ENCODE data around the gene TP53RK. TPM values are rescaled to one million over a fixed set of nuclear protein-coding genes. Genes with fewer than 3 reads are reported as not detected.

Gene TP53RK
- total RNA-seq, 1 experiment from 2014 or later = 22.9 TPM

DNA sequence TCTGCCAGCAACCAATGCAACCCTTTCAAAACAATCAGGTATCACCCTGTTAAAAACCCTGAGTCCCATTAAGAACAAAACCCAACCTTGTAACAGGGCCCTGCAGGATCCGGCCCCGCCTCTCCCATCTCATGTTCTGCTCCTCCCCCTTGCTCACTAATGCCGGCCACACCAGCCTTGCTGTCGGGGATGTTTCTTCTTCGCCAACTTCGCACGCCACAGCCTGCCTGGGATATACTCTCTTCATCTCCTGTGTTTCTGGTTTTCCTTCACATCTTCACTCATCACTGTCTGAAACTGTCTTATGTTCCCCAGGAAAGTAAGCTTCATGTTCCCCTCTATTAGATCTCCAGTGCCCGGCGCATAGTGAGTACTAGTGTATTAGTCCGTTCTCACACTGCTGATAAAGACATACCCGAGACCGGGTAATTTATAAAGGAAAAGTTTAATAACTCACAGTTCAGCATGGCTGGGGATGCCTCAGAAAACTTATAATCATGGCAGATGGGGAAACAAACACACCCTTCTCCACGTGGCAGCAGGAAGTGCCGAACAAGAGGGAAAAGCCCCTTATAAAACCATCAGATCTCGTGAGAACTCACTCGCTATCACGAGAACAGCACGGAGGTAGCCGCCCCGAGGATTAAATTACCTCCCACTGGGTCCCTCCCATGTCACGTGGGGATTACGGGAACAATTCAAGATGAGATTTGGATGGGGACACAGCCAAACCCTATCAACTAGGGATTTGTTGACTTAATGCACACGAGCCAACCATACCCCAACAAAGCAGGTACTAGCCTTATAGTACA is 5.1 kb downstream of the TP53RK start:
- Histone ChIP-seq H3K27me3 (ENCODE audit: low read length) (no peaks in the 10 kb centered on the region), H3K4me1 (ENCODE audit: low read length) (peaks cover 31% of the 10 kb centered on the region), H3K9me3 (ENCODE audit: low read length) (no peaks in the 10 kb centered on the region), H4K20me1 (ENCODE audit: insufficient read depth, low read depth, low read length) (peaks cover 65% of the 10 kb centered on the region), H3K9me2 (replicated peaks; ENCODE audit: insufficient read depth, low read length) (no peaks in the 10 kb centered on the region), H2AFZ (ENCODE audit: low read length) (no peak overlapping the region), H3K4me3 (ENCODE audit: low read length) (no peak overlapping the region), H3K27ac (ENCODE audit: low read length) (no peak overlapping the region), H3K9ac (ENCODE audit: low read length) (no peak overlapping the region), H3K79me2 (ENCODE audit: low read length) (peaks cover 45% of the 10 kb centered on the region), H3K4me2 (ENCODE audit: low read depth, low read length, poor library complexity, severe bottlenecking) (no peak overlapping the region), H3K36me3 (ENCODE audit: insufficient read depth, low read length) (peaks cover 28% of the 10 kb centered on the region)
- no peak for DNase-seq

DNA sequence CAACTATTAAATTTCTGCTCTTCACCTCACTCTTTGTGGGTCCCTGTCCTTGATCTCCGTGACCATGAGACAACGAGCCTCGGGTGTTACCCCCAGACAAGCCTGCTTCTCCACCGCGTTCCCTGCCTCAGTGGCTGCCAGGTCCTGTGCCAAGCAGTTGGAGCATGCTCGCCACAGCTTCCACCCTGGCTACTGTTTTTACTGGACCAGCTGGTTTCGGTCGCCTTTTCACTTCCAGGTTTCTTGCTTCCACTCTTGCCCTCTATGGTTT is 5.6 kb downstream of the TP53RK start:
- H3K4me2 ChIP-seq (ENCODE audit: low read depth, low read length, poor library complexity, severe bottlenecking) = no peak overlapping the region
- DNase-seq = no peak
- H3K9me2 ChIP-seq (replicated peaks; ENCODE audit: insufficient read depth, low read length) = no peaks in the 10 kb centered on the region
- peaks cover 28% of the 10 kb centered on the region for H3K36me3 ChIP-seq (ENCODE audit: insufficient read depth, low read length)
- H2AFZ ChIP-seq (ENCODE audit: low read length) = no peak overlapping the region
- no peak overlapping the region for H3K27ac ChIP-seq (ENCODE audit: low read length)
- H3K4me1 ChIP-seq (ENCODE audit: low read length) = peaks cover 30% of the 10 kb centered on the region
- no peak overlapping the region for H3K4me3 ChIP-seq (ENCODE audit: low read length)
- H4K20me1 ChIP-seq (ENCODE audit: insufficient read depth, low read depth, low read length) = peaks cover 63% of the 10 kb centered on the region
- H3K9ac ChIP-seq (ENCODE audit: low read length) = no peak overlapping the region
- no peaks in the 10 kb centered on the region for H3K9me3 ChIP-seq (ENCODE audit: low read length)
- H3K79me2 ChIP-seq (ENCODE audit: low read length) = peaks cover 39% of the 10 kb centered on the region
- no peaks in the 10 kb centered on the region for H3K27me3 ChIP-seq (ENCODE audit: low read length)

DNA sequence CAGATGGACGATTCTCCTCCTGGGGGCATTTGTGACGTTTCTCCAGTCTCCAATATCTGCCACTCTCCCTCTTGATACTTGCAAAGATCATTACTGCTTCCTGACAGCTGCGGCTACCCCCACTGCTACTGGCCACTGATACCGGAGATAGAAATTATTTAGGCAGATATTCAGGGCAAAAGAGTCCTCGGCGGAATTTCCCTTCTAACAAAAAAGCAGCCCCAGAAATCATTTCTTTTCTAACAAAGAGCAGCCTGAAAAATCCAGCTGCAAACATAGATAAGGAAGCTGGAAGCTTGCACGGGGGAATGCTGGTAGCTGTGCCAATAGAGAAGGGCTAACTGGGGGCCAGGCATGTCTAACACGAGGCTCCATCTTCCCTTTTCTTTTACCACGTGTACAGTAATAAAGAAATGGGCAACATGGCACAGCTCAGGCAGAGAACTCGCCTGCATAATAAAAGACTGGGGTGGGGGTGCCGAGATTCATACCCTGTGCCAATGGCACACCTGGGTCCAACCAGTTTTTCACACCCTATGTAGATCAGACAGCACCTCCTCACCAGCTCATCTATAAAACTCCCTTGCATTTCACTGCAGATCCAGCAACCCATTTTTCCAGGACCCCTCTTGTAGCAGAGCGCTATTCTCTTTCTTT is 6.1 kb downstream of the TP53RK start:
- Histone ChIP-seq H3K27ac (ENCODE audit: low read length) (no peak overlapping the region), H3K9me2 (replicated peaks; ENCODE audit: insufficient read depth, low read length) (no peaks in the 10 kb centered on the region), H3K79me2 (ENCODE audit: low read length) (peaks cover 34% of the 10 kb centered on the region), H3K4me3 (ENCODE audit: low read length) (no peak overlapping the region), H3K9me3 (ENCODE audit: low read length) (no peaks in the 10 kb centered on the region), H3K27me3 (ENCODE audit: low read length) (no peaks in the 10 kb centered on the region), H3K4me2 (ENCODE audit: low read depth, low read length, poor library complexity, severe bottlenecking) (no peak overlapping the region), H3K4me1 (ENCODE audit: low read length) (peaks cover 25% of the 10 kb centered on the region), H3K9ac (ENCODE audit: low read length) (no peak overlapping the region), H4K20me1 (ENCODE audit: insufficient read depth, low read depth, low read length) (peaks cover 58% of the 10 kb centered on the region), H3K36me3 (ENCODE audit: insufficient read depth, low read length) (peaks cover 28% of the 10 kb centered on the region), H2AFZ (ENCODE audit: low read length) (no peak overlapping the region)
- no peak for DNase-seq

DNA sequence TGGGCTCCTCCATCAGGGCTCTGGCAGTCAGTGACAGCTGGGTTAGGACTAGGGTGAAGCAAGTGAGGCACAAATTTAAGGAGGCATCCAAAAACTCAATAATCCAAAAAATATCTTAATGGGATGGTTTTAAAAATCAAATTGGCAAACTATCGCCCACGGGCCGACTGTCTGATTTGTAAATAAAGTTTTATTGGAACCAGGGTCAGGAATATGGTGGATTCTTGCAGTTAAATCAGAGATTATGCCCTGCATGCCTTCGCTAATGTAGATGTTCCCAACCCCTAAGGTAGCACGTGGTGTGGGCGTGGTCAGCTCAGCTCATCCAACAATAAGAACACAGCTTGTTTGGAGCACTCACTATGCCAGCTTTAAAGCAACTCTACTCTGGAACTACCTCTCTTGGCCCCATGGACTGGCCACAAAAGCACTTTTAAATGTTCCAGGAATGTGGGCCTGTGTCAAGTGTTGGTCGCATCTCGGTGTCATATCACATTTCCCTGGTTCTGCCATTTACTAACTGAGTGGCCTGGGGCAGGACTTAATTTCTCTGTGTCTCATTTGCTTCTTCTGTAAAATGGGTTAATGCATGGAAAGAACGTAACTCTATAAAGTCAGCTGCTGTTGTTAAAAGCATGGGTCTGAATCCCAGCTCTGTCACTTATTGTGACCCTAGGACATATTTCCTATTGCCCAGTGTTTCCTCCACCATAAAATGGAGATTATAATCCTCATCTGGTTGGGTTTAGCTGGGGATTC is 7.0 kb downstream of the TP53RK start:
- H3K9me2 ChIP-seq (replicated peaks; ENCODE audit: insufficient read depth, low read length) = no peaks in the 10 kb centered on the region
- peaks cover 49% of the 10 kb centered on the region for H4K20me1 ChIP-seq (ENCODE audit: insufficient read depth, low read depth, low read length)
- peaks cover 16% of the 10 kb centered on the region for H3K4me1 ChIP-seq (ENCODE audit: low read length)
- no peak overlapping the region for H3K9ac ChIP-seq (ENCODE audit: low read length)
- H3K9me3 ChIP-seq (ENCODE audit: low read length) = no peaks in the 10 kb centered on the region
- H3K79me2 ChIP-seq (ENCODE audit: low read length) = peaks cover 25% of the 10 kb centered on the region
- no peak overlapping the region for H3K4me2 ChIP-seq (ENCODE audit: low read depth, low read length, poor library complexity, severe bottlenecking)
- no peak overlapping the region for H2AFZ ChIP-seq (ENCODE audit: low read length)
- no peak overlapping the region for H3K4me3 ChIP-seq (ENCODE audit: low read length)
- peaks cover 27% of the 10 kb centered on the region for H3K36me3 ChIP-seq (ENCODE audit: insufficient read depth, low read length)
- H3K27ac ChIP-seq (ENCODE audit: low read length) = no peak overlapping the region
- no peak for DNase-seq
- H3K27me3 ChIP-seq (ENCODE audit: low read length) = no peaks in the 10 kb centered on the region

DNA sequence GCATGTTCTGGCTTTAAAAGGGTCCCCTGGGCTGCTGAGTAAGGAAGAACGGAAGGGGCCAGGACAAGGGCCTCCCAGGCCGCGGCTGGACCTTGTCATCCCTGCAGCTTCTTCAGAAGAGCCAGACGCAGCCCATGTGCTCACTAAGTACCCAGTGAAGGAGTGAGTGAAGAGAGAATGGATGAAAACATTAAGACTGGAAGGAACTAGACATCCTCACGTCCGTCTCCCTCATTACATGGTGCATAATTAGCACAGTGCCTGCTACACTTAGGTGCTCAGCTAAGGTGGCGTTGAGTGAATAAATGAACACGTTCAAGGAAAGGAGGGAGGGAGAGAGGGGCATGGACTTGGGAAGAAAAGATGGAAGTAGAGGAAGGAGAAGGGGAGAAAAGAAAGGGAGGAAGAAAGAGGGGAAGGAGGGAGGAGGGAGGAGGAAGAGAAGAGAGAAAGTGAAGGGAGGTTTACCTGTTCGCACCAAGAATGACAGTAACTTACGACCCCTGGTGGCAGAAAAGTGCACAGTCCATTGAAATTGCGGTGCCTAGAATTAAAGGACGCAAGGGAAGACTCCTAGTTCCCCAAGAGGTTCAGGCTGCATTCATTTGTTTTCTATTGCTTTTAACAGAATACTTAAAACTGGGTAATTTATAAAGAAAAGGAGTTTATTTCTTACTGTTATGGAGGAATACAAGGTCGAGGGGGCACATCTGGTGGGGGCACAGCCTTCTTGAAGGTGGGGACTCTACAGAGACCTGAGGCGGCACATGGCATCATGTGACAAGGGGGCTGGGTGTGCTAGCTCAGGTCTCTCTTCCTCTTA is 8.0 kb downstream of the TP53RK start:
- peaks cover 17% of the 10 kb centered on the region; the same call in 1 of the 2 replicates for H3K36me3 ChIP-seq (ENCODE audit: insufficient read depth, low read length)
- peaks cover 8% of the 10 kb centered on the region; the same call in 1 of the 2 replicates for H3K4me1 ChIP-seq (ENCODE audit: low read length)
- DNase-seq = peak; percentile 90
- no peak overlapping the region for H3K9ac ChIP-seq (ENCODE audit: low read length)
- peaks cover 15% of the 10 kb centered on the region for H3K79me2 ChIP-seq (ENCODE audit: low read length)
- no peaks in the 10 kb centered on the region for H3K27me3 ChIP-seq (ENCODE audit: low read length)
- no peak overlapping the region for H3K27ac ChIP-seq (ENCODE audit: low read length)
- no peaks in the 10 kb centered on the region for H3K9me2 ChIP-seq (replicated peaks; ENCODE audit: insufficient read depth, low read length)
- H4K20me1 ChIP-seq (ENCODE audit: insufficient read depth, low read depth, low read length) = peaks cover 39% of the 10 kb centered on the region; the same call in 1 of the 2 replicates
- H2AFZ ChIP-seq (ENCODE audit: low read length) = no peak overlapping the region
- H3K4me3 ChIP-seq (ENCODE audit: low read length) = no peak overlapping the region
- no peak overlapping the region for H3K4me2 ChIP-seq (ENCODE audit: low read depth, low read length, poor library complexity, severe bottlenecking)
- H3K9me3 ChIP-seq (ENCODE audit: low read length) = no peaks in the 10 kb centered on the region

DNA sequence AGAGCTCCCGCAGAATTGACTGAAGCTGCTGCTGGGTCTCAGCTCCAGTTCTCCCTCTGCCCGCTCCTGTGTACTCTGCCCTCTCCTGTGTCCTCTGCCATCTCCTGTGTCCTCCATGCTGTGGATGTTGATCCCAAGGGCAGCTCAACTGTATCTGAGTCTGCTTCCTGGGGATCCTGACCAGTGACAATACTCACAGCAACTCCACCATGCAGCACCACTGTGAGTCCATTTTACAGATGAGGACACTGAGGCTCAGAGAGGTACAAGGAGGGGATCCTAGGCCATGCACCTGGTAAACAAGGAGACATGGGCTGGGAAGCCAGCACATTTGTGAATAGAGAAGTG is 8.6 kb downstream of the TP53RK start:
- Histone ChIP-seq H3K9me3 (ENCODE audit: low read length) (no peaks in the 10 kb centered on the region), H3K27me3 (ENCODE audit: low read length) (no peaks in the 10 kb centered on the region), H3K36me3 (ENCODE audit: insufficient read depth, low read length) (peaks cover 11% of the 10 kb centered on the region; the same call in 1 of the 2 replicates), H2AFZ (ENCODE audit: low read length) (no peak overlapping the region), H3K27ac (ENCODE audit: low read length) (no peak overlapping the region), H4K20me1 (ENCODE audit: insufficient read depth, low read depth, low read length) (peaks cover 33% of the 10 kb centered on the region; the same call in 1 of the 2 replicates), H3K4me3 (ENCODE audit: low read length) (no peak overlapping the region), H3K9ac (ENCODE audit: low read length) (no peak overlapping the region), H3K79me2 (ENCODE audit: low read length) (peaks cover 10% of the 10 kb centered on the region), H3K9me2 (replicated peaks; ENCODE audit: insufficient read depth, low read length) (no peaks in the 10 kb centered on the region), H3K4me2 (ENCODE audit: low read depth, low read length, poor library complexity, severe bottlenecking) (no peak overlapping the region), H3K4me1 (ENCODE audit: low read length) (peaks cover 8% of the 10 kb centered on the region; the same call in 1 of the 2 replicates)
- no peak for DNase-seq

DNA sequence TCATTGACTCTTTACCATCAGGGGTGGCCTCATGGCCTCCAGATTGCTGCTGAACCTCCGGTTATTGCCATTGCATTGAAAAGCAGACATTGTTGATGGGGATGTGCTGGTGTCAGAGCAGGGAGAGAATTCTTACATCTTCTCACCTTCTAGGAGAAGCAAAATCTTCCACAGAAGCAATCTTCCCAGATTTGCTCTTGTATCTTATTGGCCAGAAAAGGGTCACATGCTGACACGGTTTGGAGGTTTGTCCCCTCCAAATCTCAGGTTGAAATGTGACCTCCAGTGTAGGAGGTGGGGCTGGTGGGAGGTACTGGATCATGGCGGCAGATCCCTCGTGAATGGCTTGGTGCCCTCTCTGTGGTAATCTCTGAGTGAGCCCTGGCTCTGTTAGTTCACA is 10.7 kb downstream of the TP53RK start:
- H3K4me3 ChIP-seq (ENCODE audit: low read length) = no peak overlapping the region
- H3K9ac ChIP-seq (ENCODE audit: low read length) = no peak overlapping the region
- no peak overlapping the region for H3K4me2 ChIP-seq (ENCODE audit: low read depth, low read length, poor library complexity, severe bottlenecking)
- H3K27ac ChIP-seq (ENCODE audit: low read length) = no peak overlapping the region
- H3K79me2 ChIP-seq (ENCODE audit: low read length) = no peaks in the 10 kb centered on the region
- no peaks in the 10 kb centered on the region for H3K27me3 ChIP-seq (ENCODE audit: low read length)
- no peak overlapping the region for H2AFZ ChIP-seq (ENCODE audit: low read length)
- H3K9me2 ChIP-seq (replicated peaks; ENCODE audit: insufficient read depth, low read length) = no peaks in the 10 kb centered on the region
- H3K9me3 ChIP-seq (ENCODE audit: low read length) = no peaks in the 10 kb centered on the region
- 0 out of 2 replicates have a peak, but pooled peaks cover 4% of the 10 kb centered on the region for H3K36me3 ChIP-seq (ENCODE audit: insufficient read depth, low read length)
- DNase-seq = no peak
- peaks cover 21% of the 10 kb centered on the region; the same call in 1 of the 2 replicates for H4K20me1 ChIP-seq (ENCODE audit: insufficient read depth, low read depth, low read length)
- 0 out of 2 replicates have a peak, but pooled peaks cover 6% of the 10 kb centered on the region for H3K4me1 ChIP-seq (ENCODE audit: low read length)
